D341Med (cell line): ENCODE data around the gene CALML4.

ENCODE experiments used
- DNase-seq: peaks from one replicate; pipeline ENCODE4 v3.0.0; 2012; ENCODE audit warnings: low spot score

The CALML4 gene

DNA sequence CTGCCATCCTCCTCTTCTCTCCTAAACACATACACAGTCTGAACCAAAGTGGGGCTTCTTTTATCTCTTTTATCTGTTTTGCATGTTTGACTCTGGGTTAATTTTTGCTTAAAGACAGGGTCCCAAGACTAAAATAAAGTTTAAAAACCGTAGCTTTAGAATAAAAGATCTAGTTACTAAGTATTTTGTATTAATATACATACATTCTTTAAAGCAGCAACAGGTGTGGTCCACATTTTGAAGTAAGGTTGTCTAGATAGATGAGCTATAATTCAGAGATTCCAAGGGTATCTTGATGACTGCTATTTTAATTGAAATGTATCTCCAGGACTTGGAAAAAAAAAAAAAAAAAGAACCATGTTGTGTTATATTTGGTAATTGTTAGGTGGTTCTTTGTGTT is 61.3 kb downstream of the CALML4 start:
- no peak for DNase-seq

- DNase-seq: no peak
These were observed 62.0 kb downstream of the CALML4 start for GRCh38 chr15:68143129-68143528.
